Measurements from ENCODE around the gene ABHD16B.

The ABHD16B gene

GRCh38 chr20:63861365-63861934, at the start of gene ABHD16B:
Gene ABHD16B, plus strand, starts transcription at chr20:63861498. Its CDS starts 43 bp downstream, at chr20:63861541.
- in situ Hi-C loops (cut with MboI; ENCODE audit: low sequenced_read_pairs), result no loop called here

- in situ Hi-C loops (cut with MboI; ENCODE audit: low sequenced_read_pairs), result no loop called here
Observed at GRCh38 chr20:63814891-63815614, 46.2 kb upstream of the ABHD16B start.

GRCh38 chr20:63815615-63816253, 45.6 kb upstream of the ABHD16B start:
- in situ Hi-C loops (cut with MboI; ENCODE audit: low sequenced_read_pairs), result no loop called here

- in situ Hi-C loops (cut with MboI; ENCODE audit: low sequenced_read_pairs), result no loop called here
Observed at GRCh38 chr20:63819224-63819921, 41.9 kb upstream of the ABHD16B start.

GRCh38 chr20:63821811-63822210, 39.5 kb upstream of the ABHD16B start:
- in situ Hi-C loops (cut with MboI; ENCODE audit: low sequenced_read_pairs), result no loop called here

- in situ Hi-C loops (cut with MboI; ENCODE audit: low sequenced_read_pairs), result no loop called here
Observed at GRCh38 chr20:63822276-63822696, 39.0 kb upstream of the ABHD16B start.

- in situ Hi-C loops (cut with MboI; ENCODE audit: low sequenced_read_pairs), result no loop called here
Observed at GRCh38 chr20:63823691-63824311, 37.5 kb upstream of the ABHD16B start.

GRCh38 chr20:63825331-63826118, 35.8 kb upstream of the ABHD16B start:
- in situ Hi-C loops (cut with MboI; ENCODE audit: low sequenced_read_pairs), result no loop called here

- in situ Hi-C loops (cut with MboI; ENCODE audit: low sequenced_read_pairs), result no loop called here
Observed at GRCh38 chr20:63826753-63827152, 34.5 kb upstream of the ABHD16B start.

- in situ Hi-C loops (cut with MboI; ENCODE audit: low sequenced_read_pairs), result no loop called here
Observed at GRCh38 chr20:63828124-63828523, 33.2 kb upstream of the ABHD16B start.

GRCh38 chr20:63828545-63828944, 32.8 kb upstream of the ABHD16B start:
- in situ Hi-C loops (cut with MboI; ENCODE audit: low sequenced_read_pairs), result no loop called here

GRCh38 chr20:63828951-63829350, 32.3 kb upstream of the ABHD16B start:
- in situ Hi-C loops (cut with MboI; ENCODE audit: low sequenced_read_pairs), result no loop called here

- in situ Hi-C loops (cut with MboI; ENCODE audit: low sequenced_read_pairs), result no loop called here
Observed at GRCh38 chr20:63829603-63829944, 31.7 kb upstream of the ABHD16B start.

GRCh38 chr20:63829945-63830835, 31.1 kb upstream of the ABHD16B start:
- in situ Hi-C loops (cut with MboI; ENCODE audit: low sequenced_read_pairs), result no loop called here

GRCh38 chr20:63830841-63831588, 30.3 kb upstream of the ABHD16B start, which contains the start of gene ZBTB46:
Gene ZBTB46, minus strand, starts transcription at chr20:63831264. Its CDS starts 40,507 bp downstream, at chr20:63790757.
- in situ Hi-C loops (cut with MboI; ENCODE audit: low sequenced_read_pairs), result no loop called here

- in situ Hi-C loops (cut with MboI; ENCODE audit: low sequenced_read_pairs), result no loop called here
Observed at GRCh38 chr20:63831646-63831992, 29.7 kb upstream of the ABHD16B start.

- in situ Hi-C loops (cut with MboI; ENCODE audit: low sequenced_read_pairs), result no loop called here
Observed at GRCh38 chr20:63831993-63832686, 29.2 kb upstream of the ABHD16B start.
